NCI-H146 treated with DMSO at 0.1 percent for 48 hours (cell line): ENCODE data around the gene TSPAN19.
"Not testable (repeated sequence)": the region's sequence is repeated elsewhere in the genome, so short reads cannot be mapped to it uniquely, and the experiment has no call there.

Experiments used
- DNase-seq: peaks from one replicate; lab custom pipeline; 2025; ENCODE audit not compliant: unreplicated experiment; lab: John Stamatoyannopoulos, UW

Gene TSPAN19

DNA sequence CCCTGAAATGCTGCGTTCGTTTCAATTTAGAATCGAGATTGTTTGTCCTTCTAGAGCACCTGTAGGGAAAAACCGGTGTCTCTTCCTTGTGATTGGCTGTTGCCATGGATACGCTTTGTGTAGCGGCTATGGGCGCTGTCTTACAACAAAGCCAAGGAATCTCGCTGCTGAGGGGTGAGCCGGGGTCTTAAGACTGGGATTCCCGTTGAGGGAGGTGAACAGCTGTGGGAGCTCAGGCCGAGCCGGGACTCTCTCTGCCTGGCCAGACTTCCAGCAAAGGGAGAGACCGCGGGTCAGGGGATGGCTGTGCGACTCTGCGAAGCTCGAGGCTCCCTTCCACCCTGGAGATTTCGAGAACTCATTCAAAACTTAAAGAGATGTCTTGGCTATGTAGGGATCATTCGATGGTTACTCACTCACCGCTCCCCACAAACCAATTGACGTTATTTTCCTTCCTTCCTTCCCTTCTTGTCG is at the start of gene TSPAN19, which contains the start of gene LRRIQ1:
TSPAN19 (minus strand) TSS at position 44 of the 474 bp plus-strand sequence. CDS start 6,331 bp downstream, outside the sequence.
LRRIQ1 (plus strand) TSS at position 118 of the 474 bp plus-strand sequence. CDS start 1,826 bp downstream, outside the sequence.
- peak; percentile 84 for DNase-seq

GRCh38 chr12:85085066-85085465 is 49.0 kb upstream of the TSPAN19 start:
- no peak for DNase-seq

DNA sequence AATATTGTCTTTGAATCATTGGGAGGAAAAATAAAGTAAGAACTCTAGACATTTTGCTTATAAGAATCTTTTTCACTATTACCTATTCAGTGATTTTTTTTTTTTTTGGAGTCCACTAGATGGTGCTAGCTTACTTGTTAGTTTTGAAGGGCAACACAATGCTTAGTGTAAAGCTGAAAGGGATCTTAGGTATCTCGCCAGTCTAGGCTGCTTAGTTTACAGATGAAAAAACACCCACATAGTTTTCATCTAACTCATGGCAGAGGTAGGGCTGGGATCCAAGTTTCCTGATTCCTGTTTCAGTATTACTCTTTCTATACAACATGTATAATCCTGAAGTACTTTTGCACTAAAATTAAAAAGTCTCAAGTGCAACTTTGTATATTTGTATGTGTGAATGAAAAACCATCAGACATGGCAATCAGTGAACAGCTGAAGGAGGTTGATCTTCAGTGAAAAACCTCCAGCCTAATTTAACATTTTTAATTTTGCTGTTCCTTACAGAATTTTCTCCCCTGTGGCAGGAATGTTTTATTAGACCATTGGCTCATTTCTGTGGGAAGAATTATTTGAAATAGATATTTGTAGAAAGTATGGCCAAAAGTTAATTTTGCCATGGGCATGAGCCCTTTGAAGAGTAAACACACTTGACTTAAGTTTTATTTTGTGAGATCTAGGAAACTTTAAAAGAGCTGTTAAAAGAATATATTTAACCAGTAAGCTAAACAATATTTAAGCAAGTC is 40.8 kb upstream of the TSPAN19 start:
- DNase-seq: peak; percentile 70

GRCh38 chr12:85072826-85073225 is 36.7 kb upstream of the TSPAN19 start:
- DNase-seq: no peak

- DNase-seq: no peak
Observed at GRCh38 chr12:85065837-85066482, 29.9 kb upstream of the TSPAN19 start.

GRCh38 chr12:85060916-85061315 is 24.8 kb upstream of the TSPAN19 start:
- no peak for DNase-seq

DNA sequence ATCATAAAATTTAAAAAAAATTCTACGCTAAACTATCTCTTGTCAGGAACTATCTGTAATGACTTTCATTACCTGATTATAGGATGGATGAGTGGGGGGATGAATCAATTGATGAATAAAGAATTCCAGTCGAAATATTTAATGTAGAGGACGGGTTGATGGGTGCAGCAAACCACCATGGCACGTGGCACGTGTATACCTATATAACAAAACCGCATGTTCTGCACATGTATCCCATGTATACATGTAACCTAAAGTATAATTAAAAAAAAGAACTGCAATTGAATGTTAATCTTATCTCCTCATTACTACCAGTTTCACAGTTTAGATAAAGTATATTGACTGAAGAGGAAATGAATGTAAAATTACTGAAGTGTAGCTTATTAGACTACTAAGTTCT is 23.5 kb upstream of the TSPAN19 start:
- DNase-seq: no peak

DNA sequence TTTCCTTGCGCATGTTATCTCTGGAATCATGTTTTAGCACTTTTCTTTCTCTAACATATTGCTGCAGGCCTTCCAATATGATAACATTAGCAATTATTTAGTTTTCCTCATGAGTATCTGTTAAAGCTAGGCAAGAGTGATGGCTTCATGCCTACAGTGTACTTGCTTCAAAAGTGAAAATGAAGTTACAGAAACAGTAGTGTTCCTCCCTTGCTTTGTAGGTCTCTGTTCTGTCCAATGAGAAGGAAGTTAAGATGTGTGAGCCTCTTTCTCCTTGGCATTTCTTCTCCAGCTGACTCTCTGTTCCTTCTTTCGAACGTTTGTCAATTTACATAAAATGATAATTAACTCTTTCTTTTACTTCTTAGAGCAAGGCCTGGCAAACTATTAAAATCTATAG is 22.3 kb upstream of the TSPAN19 start:
- no peak for DNase-seq

DNA sequence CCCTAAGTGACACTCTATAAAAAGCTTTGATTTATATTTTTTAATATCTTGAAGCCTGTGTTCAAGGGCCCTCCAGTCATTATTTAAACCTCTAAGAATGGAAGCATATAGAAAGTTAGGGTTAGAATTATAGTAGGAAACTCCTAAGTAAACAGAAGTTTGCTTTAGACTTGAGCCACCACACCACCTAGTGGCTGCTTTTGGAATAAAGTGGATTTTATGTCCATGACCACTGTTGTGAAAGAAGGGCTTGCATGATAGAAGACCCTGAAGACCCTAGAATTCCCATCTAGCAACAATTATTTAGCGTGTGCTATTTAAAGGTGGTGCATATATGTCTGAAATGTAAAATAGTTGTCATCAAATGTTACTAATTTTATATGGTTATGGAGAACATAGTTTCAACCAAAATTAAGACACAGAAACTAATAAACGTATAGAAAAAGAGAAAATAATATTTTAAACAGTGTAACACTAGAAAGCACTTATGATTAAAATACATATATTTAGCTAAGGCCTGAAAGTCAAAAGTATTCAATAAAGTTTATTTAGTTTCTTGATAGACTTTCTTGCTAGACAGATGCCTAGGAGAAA is 21.4 kb upstream of the TSPAN19 start:
- DNase-seq: peak; percentile 15

- no peak for DNase-seq
Observed at GRCh38 chr12:85043829-85044228, 7.8 kb upstream of the TSPAN19 start.

DNA sequence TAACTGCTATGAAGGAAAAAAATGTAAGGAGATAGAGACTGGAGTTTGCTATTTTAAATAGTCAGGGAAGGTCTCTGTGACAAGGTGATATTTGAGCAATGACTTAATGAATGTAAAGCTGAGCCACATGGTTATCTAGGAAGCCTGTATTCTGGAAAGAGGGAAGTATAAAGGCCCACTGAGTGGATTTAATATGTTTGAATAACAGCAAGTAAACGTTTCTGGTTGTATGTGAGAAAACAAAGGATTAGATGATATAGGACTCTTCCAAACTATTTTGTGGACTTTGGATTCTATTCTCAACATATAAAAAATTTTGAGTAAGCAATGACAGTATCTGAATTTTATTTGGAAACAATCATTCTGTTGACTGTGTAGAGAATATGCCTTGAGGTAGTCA is 5.3 kb upstream of the TSPAN19 start:
- DNase-seq: no peak

DNA sequence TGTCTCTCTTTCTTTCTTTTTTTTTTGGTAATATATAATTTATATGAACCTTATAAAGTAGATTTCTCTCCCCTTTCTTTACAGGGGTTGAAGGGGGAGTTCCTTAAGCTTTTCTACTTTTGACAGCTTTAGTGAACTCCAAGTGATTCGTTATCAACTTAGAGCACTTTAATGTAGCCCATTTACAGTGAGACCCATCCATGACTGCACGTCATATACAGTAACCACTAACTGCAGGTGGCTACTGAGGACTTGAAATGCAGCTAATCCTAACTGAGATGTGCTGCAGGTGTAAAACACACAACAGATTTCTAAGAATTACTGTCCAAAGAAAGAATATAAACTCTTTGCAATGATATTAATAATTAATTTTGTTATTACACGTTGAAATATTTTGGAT is 656 bp upstream of the TSPAN19 start:
- DNase-seq: peak; percentile 2

- peak; percentile 36 for DNase-seq
Observed at GRCh38 chr12:85029456-85029855, 6.6 kb downstream of the TSPAN19 start.

DNA sequence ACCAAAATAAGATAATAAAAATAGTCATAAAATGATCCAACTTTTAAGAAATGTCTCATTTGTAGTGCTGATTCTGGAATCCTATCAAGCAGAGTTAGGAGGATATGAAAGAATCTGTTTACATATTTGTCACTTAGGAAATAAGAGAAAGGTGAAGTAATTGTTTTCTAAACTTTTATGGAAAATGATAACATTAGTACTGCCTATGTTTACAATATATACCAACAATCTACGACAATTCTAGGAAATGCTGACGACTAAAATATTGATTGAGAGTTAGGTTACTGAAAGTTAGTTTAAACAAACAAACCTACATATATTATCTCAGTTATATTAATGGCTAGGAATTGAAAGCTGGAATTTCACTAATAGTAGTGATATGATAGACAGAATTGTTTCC is 18.0 kb downstream of the TSPAN19 start:
- DNase-seq: no peak

DNA sequence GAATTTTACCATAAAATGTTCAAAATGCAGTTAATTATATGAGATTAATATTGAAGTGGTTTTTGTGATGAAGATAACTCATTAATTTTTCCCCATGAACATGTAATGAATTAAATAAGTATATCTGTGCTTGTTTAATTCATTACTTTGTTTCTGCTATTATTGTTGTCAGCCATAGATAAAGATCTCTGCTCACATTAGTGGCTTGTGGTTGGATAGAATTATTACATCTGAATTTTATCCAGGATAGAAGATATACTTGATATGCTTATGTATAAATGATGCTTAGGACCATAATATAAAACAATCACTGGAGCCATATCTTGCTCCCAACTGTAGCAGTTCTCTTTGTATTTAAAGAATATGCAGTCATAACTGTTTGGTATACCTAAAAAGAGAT is 18.5 kb downstream of the TSPAN19 start:
- no peak for DNase-seq

DNA sequence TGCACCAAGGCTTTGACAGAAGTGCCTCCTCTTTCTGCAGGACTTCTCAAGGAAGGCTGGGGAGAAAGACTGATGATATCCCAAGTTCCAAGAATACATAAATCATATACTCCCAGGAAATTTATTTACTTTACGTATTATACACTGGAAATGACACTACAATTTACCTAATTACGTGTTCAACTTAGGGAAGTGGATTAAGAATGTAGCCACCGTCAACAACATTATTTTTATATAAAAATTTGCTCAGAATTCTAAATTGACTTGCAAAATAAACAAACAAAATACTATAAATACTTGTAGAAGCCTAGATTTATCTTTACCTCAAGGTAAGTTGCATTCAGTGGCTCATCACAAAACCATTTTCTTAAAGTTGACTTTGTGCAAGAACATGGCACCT is 18.9 kb downstream of the TSPAN19 start:
- no peak for DNase-seq

DNA sequence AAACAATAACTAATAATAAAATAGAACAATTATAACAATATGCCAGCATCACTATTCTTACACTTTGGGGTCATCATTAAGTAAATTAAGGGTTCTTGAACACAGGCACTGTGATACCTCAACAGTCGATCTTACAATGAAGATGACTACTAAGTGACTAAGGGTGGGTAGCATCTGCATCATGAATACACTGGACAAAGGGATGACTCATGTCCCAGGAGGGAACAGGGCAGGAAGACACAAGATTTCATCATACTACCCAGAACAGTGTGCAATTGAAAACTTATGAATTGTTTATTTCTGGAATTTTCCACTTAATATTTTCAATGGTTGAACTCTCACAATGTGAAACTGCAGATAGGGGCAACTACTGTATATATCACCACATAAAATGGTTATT is 19.7 kb downstream of the TSPAN19 start:
- no peak for DNase-seq

DNA sequence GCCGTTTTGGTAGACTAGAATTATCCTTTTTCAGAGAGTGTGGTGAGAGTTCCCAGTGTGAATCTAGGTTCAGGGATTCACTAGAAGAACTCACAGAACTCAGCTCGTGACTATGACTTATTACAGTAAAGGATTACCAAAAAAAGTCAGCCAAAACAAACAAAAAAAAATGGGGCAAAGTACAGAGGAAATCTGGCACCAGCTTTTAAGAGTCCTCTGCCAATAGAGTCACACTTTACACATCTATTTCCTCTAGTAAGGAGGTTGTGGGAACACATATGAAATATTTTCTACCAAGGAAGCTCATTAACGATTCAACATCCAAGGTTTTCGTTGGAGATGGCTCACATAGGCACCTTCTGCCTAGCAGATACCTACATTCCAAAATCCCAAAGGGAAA is 28.2 kb downstream of the TSPAN19 start:
- DNase-seq: no peak

GRCh38 chr12:85006206-85006605 is 29.9 kb downstream of the TSPAN19 start:
- DNase-seq: no peak

GRCh38 chr12:85005615-85006014 is 30.5 kb downstream of the TSPAN19 start:
- no peak for DNase-seq

DNA sequence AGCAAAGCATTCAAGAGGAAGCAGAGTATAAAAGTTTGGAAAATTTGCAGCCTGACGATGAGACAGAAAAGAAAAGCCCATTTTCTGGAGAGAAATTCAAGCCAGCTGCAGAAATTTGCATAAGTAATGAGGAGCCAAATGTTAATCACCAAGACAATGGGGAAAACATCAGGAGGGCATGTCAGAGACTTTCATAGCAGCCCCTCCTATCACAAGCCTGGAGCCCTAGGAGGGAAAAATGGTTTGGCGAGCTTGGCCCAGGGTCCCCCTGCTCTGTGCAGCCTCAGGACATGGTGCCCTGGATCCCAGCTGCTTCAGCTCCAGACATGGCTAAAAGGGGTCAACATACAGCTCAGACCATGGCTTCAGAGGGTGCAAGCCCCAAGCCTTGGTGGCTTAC is 31.0 kb downstream of the TSPAN19 start:
- DNase-seq: not testable (repeated sequence)

GRCh38 chr12:85004204-85004603 is 31.9 kb downstream of the TSPAN19 start:
- DNase-seq: no peak
